Measurements from ENCODE around the gene LRRC26.
"Not testable (repeated sequence)": the region's sequence is repeated elsewhere in the genome, so short reads cannot be mapped to it uniquely, and the experiment has no call there.

The LRRC26 gene

DNA sequence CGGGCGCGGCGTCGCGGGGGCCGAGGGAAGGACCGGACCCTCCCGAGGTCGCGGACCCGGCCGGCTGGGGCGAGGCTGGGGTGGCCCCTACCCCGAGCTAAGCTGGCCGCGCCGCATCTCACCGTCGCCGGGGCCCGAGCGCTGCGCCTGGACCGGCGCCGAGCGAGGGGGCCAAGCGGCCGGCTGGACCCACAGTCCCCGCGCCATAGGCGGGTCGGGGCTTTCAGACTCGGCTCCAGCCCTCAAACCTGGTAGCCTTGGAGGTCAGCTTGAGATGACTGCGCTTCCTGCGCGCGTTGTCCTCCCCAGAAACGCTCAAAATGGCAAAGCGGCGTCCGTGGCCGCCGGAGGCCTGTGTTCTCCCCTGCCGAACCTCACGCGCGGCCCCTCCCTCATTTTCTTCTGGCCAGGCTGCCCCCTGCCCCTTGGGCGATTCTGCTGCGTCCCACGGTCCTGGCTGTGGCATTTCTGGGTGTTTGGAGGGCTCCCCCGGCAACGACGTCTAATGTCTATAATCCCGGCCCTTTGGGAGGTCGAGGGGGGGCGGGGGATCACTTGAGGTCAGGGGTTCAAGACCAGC, 39.6 kb downstream of the LRRC26 start:
- DNase-seq = no peak

DNA sequence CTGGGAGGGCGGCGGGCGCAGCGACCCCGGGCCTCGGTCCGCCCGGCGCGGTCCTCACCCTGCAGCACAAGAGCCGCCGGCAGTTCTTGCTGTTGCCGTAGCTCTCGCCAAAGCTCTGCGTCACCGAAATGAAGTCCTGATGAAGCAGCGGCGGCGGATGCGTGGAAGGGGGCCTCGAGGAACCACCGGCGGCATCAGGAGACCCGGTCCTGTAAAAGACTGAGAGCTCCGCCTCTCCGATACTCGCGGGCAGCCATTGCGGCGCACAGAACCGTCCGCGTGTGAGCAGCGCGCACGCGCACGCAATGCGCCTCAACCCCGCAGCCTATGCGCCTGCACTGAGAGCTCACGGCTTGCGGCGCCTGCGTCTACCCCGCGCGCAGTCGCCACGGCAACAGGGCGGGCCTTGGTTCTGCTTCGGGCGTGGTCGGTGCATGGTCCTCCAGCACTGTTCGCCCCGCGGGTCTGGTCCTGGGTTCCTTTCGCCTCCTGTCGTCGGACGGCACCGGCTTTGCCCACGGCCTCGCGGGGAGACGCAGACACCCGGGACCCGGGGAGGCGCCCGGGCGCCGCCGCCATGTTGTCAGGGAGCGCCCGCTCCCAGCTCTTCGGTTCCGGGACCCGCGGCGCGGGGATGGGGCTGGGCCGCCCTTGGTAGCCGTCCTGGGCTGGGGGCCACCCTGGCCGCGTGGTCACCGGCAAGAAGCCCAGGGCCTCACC, 40.2 kb downstream of the LRRC26 start:
- peak; percentile 53 to 55 for DNase-seq

DNA sequence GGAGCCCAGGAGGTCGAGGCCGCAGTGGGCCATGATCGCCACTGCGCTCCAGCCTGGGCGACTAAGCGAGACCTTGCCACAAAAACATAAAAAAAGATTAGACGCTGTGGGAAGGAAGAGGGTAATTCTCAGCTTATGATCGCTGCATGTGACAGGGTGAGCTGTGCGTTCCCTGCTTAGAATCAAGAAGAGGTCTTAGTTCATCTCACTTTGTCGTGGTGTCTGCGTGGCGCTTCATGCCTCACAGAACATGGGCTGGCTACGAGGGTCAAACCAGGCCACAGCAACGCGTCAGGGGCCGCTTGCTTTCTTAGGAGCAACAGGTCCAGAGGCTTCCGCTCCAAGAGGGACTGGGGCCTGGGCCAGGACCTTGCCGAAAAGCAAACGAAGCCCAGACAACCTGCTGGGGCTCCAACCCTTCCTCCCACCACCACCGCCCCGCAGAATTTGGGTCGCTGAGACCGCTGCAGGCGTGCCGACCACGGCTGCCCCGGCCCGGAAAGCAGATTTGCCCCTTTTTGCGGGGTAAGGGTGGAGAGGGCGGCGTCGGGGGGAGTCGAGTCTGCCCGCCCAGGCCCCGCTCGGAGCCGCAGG, 40.9 kb downstream of the LRRC26 start:
- no peak for DNase-seq

DNA sequence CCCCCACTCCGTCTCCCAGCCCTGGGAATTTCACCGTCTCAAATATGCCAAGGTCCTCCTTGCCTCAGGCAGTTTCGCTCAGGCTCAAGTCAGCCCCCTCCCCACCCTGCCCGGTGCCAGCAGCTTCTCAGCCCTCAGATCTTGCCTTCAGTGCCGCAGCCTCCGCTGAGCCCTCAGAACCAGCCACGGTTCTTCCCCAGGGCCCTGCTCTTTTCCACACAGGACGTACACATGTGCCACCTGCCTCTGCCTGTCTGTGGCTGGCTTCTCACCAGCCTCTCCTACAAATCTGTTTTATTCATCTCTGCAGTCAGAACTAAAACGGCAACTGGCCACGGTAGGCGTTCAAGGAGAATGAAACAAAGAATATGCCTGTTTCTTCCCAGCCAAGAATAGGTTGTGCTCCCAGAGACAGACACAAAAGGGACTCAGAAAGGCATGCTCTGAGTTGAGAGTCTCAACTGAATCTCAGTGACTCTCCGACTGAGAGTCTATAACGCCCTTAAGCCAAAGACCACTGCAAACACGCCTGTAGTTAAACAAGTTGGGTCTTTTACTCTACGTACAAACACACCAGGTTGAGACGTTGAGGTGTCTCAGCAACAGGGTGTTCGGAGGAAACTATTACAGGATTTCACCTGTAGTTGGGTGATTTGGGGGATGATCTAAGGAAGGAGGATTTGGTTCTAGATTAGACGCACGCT, 41.5 kb downstream of the LRRC26 start:
- DNase-seq = no peak

DNA sequence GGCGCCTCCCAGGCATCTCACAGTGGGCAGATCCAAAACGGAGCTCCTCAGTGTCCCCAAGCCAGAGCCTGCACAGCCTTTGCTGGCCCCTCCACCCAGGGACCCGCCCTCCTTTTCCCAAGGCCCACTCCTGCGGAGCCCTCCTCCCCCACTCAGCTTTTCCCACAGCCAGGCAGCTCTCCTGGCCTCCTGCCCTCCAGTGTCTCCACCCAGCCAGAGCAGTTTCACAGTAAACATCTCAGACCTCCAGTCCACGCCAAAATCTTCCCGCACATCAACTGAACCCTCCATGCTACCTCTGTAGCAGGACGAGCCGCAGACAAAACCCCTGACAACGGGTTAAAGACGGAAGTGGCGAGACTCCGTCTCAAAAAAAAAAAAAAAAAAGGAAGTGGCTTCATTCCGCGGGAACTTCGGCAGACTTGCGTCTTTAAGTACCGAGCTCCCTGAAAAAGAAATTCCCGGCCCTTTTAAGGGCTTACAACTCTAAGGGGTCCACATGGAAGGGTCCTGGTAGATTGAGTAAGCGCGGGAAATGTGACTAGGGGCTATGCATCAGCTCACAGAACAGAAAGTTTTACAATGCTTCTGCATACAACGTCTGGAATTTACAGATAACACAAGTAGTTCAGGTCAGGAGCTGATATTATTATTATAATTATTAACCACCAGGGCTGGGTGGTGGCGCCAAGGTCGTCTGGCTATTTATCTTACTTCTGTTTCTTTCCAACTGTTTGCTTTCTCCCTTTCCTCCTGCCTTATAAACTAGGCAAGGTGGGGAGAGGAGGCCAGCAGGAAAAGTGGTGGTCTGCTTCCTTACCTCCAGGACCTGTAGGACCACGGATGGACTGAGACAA, 42.3 kb downstream of the LRRC26 start:
- no peak for DNase-seq

DNA sequence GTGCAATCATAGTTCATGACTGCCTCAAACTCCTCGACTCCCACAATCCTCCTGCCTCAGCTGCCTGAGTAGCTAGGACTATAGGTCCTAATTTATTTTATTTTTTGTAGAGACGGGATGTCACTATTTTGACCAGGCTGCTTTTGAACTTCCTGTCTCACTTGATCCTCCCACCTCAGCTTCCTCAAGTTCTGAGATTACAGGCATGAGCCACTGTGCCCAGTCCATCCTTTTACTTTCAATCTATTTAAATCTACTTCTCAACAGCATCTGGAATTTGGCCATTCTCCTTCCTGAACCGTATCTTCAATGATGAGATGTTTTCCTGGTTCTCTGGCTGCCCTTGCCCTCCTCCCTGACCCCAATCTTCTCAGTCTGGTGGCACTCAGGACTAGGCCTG, 43.1 kb downstream of the LRRC26 start:
- DNase-seq = no peak

DNA sequence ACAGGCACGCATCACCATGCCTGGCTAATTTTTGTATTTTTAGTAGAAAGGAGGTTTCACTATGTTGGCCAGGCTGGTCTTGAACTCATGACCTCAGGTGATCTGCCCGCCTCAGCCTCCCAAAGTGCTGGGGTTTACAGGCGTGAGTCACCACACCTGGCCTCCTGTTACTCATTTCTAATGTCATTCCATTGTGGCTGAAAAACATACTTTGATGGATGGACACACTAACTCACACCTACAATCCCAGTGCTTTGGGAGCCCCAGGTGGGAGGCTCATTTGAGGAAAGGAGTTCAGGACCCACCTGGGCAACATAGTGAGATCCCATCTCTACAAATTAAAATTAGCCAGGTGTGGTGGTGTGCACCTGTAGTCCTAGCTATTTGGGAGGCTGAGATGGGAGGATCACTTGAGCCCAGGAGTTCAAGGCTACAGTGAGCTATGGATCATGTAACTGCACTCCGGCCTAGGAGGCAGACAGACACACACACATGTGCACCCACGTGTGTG, 45.8 kb downstream of the LRRC26 start:
- DNase-seq = not testable (repeated sequence)

DNA sequence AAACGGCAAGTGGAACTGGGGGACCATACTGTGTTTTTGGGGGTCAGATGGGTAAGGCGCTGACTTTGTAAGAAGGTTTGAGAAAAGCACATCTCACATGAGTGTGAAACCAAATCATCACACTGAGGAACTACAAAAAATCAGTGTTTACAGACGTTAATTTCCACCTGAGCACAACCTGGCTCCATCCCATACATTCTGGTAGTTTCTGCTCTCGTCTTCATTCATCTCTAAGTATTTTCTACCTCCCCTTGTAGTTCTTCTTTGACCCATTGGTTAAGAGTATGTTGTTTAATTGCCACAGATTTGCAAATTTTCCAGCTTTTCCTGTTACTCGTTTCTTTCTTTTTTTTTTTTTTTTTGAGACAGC, 46.4 kb downstream of the LRRC26 start:
- no peak for DNase-seq

DNA sequence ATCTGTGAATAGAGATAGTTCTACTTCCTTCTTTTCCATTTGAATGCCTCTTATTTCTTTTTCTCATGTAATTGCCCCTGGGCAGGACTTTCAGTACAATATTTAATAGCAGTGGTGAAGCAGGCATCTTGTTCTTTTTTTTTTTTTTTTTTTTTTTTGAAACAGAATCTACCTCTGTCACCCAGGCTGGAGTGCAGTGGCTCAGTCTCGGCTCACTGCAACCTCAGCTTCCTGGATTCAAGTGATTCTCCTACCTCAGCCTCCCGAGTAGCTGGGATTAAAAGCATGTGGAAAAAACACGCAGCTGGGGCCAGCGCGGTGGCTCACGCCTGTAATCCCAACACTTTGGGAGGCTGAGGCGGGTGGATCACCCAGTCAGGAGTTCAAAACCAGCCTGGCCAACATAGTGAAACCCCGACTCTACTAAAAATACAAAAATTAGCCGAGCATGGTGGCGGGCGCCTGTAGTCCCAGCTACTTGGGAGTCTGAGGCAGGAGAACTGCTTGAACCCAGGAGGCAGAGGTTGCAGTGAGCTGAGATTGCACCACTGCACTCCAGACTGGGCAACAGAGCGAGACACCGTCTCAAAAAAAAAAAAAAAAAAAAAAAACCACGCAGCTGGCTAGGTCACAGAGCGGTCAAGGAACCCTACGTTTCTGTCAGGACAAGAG, 46.9 kb downstream of the LRRC26 start:
- not testable (repeated sequence) for DNase-seq

DNA sequence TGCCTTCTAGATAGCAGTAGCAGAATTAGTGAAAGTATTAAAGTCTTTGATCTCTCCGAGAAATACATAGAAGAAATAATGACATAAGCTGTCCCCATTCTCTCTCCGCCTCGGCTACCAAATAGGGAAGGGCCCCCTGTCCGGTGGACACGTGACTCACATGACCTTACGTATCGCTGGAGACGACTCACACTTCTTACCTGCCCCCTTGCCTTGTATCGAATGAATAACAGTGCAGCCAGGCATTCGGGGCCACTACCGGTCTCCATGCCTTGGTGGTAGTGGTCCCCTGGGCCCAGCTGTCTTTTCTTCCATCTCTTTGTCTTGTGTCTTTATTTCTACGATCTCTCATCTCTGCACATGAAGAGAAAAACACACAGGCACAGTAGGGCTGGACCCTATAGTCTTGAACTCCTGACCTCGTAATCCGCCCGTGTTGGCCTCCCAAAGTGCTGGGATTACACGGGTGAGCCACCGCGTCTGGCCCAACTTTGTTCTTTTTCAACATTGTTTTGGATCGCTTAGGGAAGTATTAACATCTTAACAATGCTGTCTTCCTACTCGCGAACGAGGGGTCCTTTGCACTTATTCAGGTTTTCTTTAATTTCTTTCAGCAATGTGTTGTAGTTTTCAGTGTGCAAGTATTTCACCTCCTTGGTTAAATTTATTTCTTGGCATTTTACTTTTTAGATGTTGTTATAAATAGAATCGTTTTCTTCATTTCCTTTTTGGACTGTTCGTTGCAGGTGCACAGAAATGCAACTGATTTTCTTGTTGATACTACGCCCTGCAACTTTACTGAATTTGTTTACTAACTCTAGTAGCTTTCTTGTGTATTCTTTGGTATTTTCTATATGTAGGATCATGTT, 47.7 kb downstream of the LRRC26 start:
- not testable (repeated sequence) for DNase-seq
